Epithelial cell of esophagus (primary cell): Measurements from ENCODE around the gene DYNLRB1.

Experiments
- DNase-seq: peaks from one replicate; pipeline ENCODE4 v3.0.0; 2010; ENCODE audit warnings: low read depth
- H3K4me3 ChIP-seq: 2 replicates; pipeline ENCODE4 v1.5.1; 2011; ENCODE audit warnings: mild to moderate bottlenecking, low read length, control low read depth
- CTCF ChIP-seq: IDR thresholded peaks from 2 replicates; pipeline ENCODE4 v1.5.1; 2011; ENCODE audit warnings: low read depth, mild to moderate bottlenecking, low read length, control low read depth, inconsistent platforms; ENCODE audit not compliant: insufficient read depth; ENCODE audit errors: missing control alignments

Gene DYNLRB1

GRCh38 chr20:34585019-34585418 is 68.8 kb downstream of the DYNLRB1 start:
- TF ChIP-seq CTCF = no peak
- no peak for DNase-seq
- H3K4me3 ChIP-seq = no peak overlapping the region

GRCh38 chr20:34586488-34587163 is 70.4 kb downstream of the DYNLRB1 start:
- no peak for DNase-seq
- TF ChIP-seq CTCF = no peak
- no peak overlapping the region for H3K4me3 ChIP-seq
